GM18505 (cell line): ENCODE results near the gene PRKAR1B.

Experiments
- ATAC-seq: cut with Tn5 transposase; IDR thresholded peaks from one replicate; pipeline ENCODE4 v1.9.1; 2021; ENCODE audit not compliant: unreplicated experiment
- POLR2A ChIP-seq: IDR thresholded peaks from 4 replicates; pipeline ENCODE4 v1.6.1; 2011; ENCODE audit warnings: borderline replicate concordance; ENCODE audit not compliant: insufficient read depth, insufficient read length; ENCODE audit errors: extremely low read depth

The PRKAR1B gene

GRCh38 chr7:594920-595620 lies 132.0 kb downstream of the PRKAR1B start:
- TF ChIP-seq POLR2A: no peak
- no peak for ATAC-seq

- no peak for TF ChIP-seq POLR2A
- no peak for ATAC-seq
These were observed 132.7 kb downstream of the PRKAR1B start for GRCh38 chr7:594212-594913.

GRCh38 chr7:593324-594115 lies 133.6 kb downstream of the PRKAR1B start:
- TF ChIP-seq POLR2A: no peak
- ATAC-seq: no peak

GRCh38 chr7:591856-592628 lies 135.0 kb downstream of the PRKAR1B start:
- no peak for TF ChIP-seq POLR2A
- no peak for ATAC-seq

- no peak for ATAC-seq
- TF ChIP-seq POLR2A: no peak
These were observed 136.1 kb downstream of the PRKAR1B start for GRCh38 chr7:590731-591551.

- no peak for ATAC-seq
- no peak for TF ChIP-seq POLR2A
These were observed 137.1 kb downstream of the PRKAR1B start for GRCh38 chr7:589781-590575.

GRCh38 chr7:587767-588166 lies 139.3 kb downstream of the PRKAR1B start:
- ATAC-seq: no peak

GRCh38 chr7:586494-586893 lies 140.6 kb downstream of the PRKAR1B start:
- no peak for ATAC-seq
- no peak for TF ChIP-seq POLR2A

More at GRCh38 chr7:587767-588166, 139.3 kb downstream of the PRKAR1B start:
- TF ChIP-seq POLR2A: no peak

GRCh38 chr7:585873-586272 lies 141.2 kb downstream of the PRKAR1B start:
- ATAC-seq: no peak
- no peak for TF ChIP-seq POLR2A

- ATAC-seq: no peak
- TF ChIP-seq POLR2A: no peak
These were observed 141.8 kb downstream of the PRKAR1B start for GRCh38 chr7:585229-585711.

GRCh38 chr7:584820-585219 lies 142.3 kb downstream of the PRKAR1B start:
- no peak for ATAC-seq
- TF ChIP-seq POLR2A: no peak
